Spleen (tissue), 11 donors: ENCODE measurements around the gene ARL13B. TPM values are rescaled to one million over a fixed set of nuclear protein-coding genes. Genes with fewer than 3 reads are reported as not detected.
"Not testable (repeated sequence)": the region's sequence is repeated elsewhere in the genome, so short reads cannot be mapped to it uniquely, and the experiment has no call there.

Experiments
- DNase-seq: peaks from one replicate; pipeline ENCODE4 v3.0.0-alpha.2; 2020
- H3K27ac ChIP-seq, 8 donors: fragments of 200-600 bp; sonication (generic) in 7 of 8; 1 replicate in 4 of 8; 2 replicates in 4 of 8; pipeline versions ENCODE4 v1.5.0 to v1.8.0; 2016 to 2021; ENCODE audit warnings: inconsistent platforms in 4 of 8, mild to moderate bottlenecking in 4 of 8, moderate library complexity in 1 of 8
- H3K27me3 ChIP-seq, 7 donors: fragments of 200-600 bp; sonication (generic) in 6 of 7; replicated peaks in 1 of 7; 1 replicate in 4 of 7; 2 replicates in 3 of 7; pipeline versions ENCODE4 v1.5.0 to v1.8.0; 2016 to 2021; ENCODE audit warnings: inconsistent platforms in 3 of 7, mild to moderate bottlenecking in 1 of 7
- H3K36me3 ChIP-seq, 6 donors: fragments of 200-600 bp; sonication (generic) in 5 of 6; 1 replicate in 4 of 6; 2 replicates in 2 of 6; pipeline versions ENCODE4 v1.5.0 to v1.8.0; 2016 to 2021; ENCODE audit warnings: inconsistent platforms in 2 of 6
- H3K4me1 ChIP-seq, 6 donors: fragments of 200-600 bp; sonication (generic) in 5 of 6; 1 replicate in 3 of 6; 2 replicates in 3 of 6; pipeline versions ENCODE4 v1.5.0 to v1.8.0; 2016 to 2021; ENCODE audit warnings: inconsistent platforms in 3 of 6
- H3K4me3 ChIP-seq, 8 donors: fragments of 200-600 bp; sonication (generic) in 7 of 8; 1 replicate in 4 of 8; 2 replicates in 4 of 8; pipeline versions ENCODE4 v1.5.0 to v1.8.0; 2016 to 2021; ENCODE audit warnings: inconsistent platforms in 4 of 8, mild to moderate bottlenecking in 4 of 8, moderate library complexity in 2 of 8
- H3K9me3 ChIP-seq, 8 donors: fragments of 200-600 bp; sonication (generic) in 7 of 8; 1 replicate in 4 of 8; 2 replicates in 4 of 8; pipeline versions ENCODE4 v1.5.0 to v1.8.0; 2016 to 2021; ENCODE audit warnings: inconsistent platforms in 4 of 8
- CTCF ChIP-seq, 11 experiments: fragments of 200-600 bp in 7 of 11; fragments of 450-650 bp in 4 of 11; sonication (generic) in 4 of 11; IDR thresholded peaks in 8 of 11; conservative IDR thresholded peaks in 3 of 11; 1 replicate in 7 of 11; 2 replicates in 4 of 11; pipeline versions ENCODE4 v1.4.0 to v1.8.0; 2016 to 2021; ENCODE audit warnings: antibody characterized with exemption in 11 of 11, inconsistent platforms in 4 of 11, mild to moderate bottlenecking in 1 of 11
- POLR2A ChIP-seq, 3 donors: fragments of 450-650 bp; IDR thresholded peaks; one replicate each; pipeline ENCODE4 v1.5.1; 2017; ENCODE audit warnings: antibody characterized with exemption in 3 of 3, mild to moderate bottlenecking in 1 of 3
- POLR2AphosphoS5 ChIP-seq, 3 donors: sonication (generic); formaldehyde crosslinking; IDR thresholded peaks; one replicate each; pipeline ENCODE4 v1.5.1; 2017; ENCODE audit warnings: antibody characterized with exemption in 3 of 3
- WGBS, 5 donors: extraction: QIAGEN DNeasy Blood & Tissue Kit in 3 of 5; methylation state at CpG; one replicate each; pipeline versions ENCODE4 v1.1.5 to v1.1.7; 2013 to 2018; 5-methylcytosine and 5-hydroxymethylcytosine counted together
- intact Hi-C: fragments of 100-400 bp; cut with DNase I; formaldehyde crosslinking; loops from one replicate; pipeline ENCODE4 v1.15.0; 2023; ENCODE audit warnings: low total_unique reads
- polyA plus RNA-seq, 3 donors: library from polyadenylated mRNA; stranded (reverse); fragments of 200-250 nt; gene quantifications; one replicate each; pipeline ENCODE4 v1.2.1, GENCODE V29; 2013
- total RNA-seq, 7 donors: library from RNA; depleted of rRNA in 3 of 7; stranded (reverse); fragments of >200 nt in 3 of 7; fragmentation: NEBNext Ultra II Directional in 4 of 7; extraction: Animal tissue kit (Norgen Biotek cat#: 25700) in 4 of 7; gene quantifications; one replicate each; pipeline versions ENCODE4 v1.1.0 to v1.2.1, GENCODE V29; 2016 to 2021
- donor health status: healthy with polysubstance abuse.
- donor health status: DM: no; HTN: no; CAD: no; lungs with moderate emphysema.
- donor health status: DM: no; HTN: no; CAD: no.
- donor health status: Bipolar disorder and iron deficiency.
- donor health status: healthy.
- donor health status: DM: no; HTN: no; CAD: no.
- donor health status: DM: yes; HTN: yes; CAD: no.

The ARL13B gene
- total and polyA plus RNA-seq, 10 donors: 3.0 to 15.7 (median 9.5) TPM

- intact Hi-C loops: no loop called here
- 91 to 96% (median 91%) methylated on average over 6 of the region's 6 CpGs for WGBS, 5 donors
Measured at GRCh38 chr3:94070341-94070911, 90.5 kb downstream of the ARL13B start.

GRCh38 chr3:94071713-94072284 lies 91.8 kb downstream of the ARL13B start:
- TF ChIP-seq POLR2A (IDR thresholded peaks at IDR 0.05): no peak
- TF ChIP-seq POLR2AphosphoS5 (IDR thresholded peaks at IDR 0.05): no peak
- no peak for TF ChIP-seq CTCF (IDR thresholded peaks at IDR 0.05 in 8 of 11, conservative IDR thresholded peaks at IDR 0.05 in 3 of 11)
- Histone ChIP-seq H3K27me3 (no peaks in the 10 kb centered on the region), H3K4me3 (no peak overlapping the region), H3K4me1 (peaks cover 0 to 48% (median 19%) of the 10 kb centered on the region in 6 donors), H3K36me3 (peaks cover 0 to 54% (median 12%) of the 10 kb centered on the region in 6 donors), H3K27ac (no peak overlapping the region), H3K9me3 (peaks cover 0 to 4% (median 0%) of the 10 kb centered on the region in 8 donors)
- DNase-seq: no peak
- intact Hi-C loops: no loop called here
- WGBS, 5 donors: 85 to 94% (median 87%) methylated on average over 4 of the region's 4 CpGs

More at GRCh38 chr3:94070341-94070911, 90.5 kb downstream of the ARL13B start:
- Histone ChIP-seq H3K27me3 (no peaks in the 10 kb centered on the region), H3K4me3 (no peak overlapping the region), H3K4me1 (peaks cover 6 to 62% (median 32%) of the 10 kb centered on the region in 6 donors), H3K27ac (no peak overlapping the region), H3K9me3 (peaks cover 0 to 4% (median 0%) of the 10 kb centered on the region in 8 donors), H3K36me3 (peaks cover 0 to 48% (median 7%) of the 10 kb centered on the region in 6 donors)
- no peak for DNase-seq
- TF ChIP-seq POLR2AphosphoS5 (IDR thresholded peaks at IDR 0.05) (no peak), CTCF (IDR thresholded peaks at IDR 0.05 in 8 of 11, conservative IDR thresholded peaks at IDR 0.05 in 3 of 11) (no peak), POLR2A (IDR thresholded peaks at IDR 0.05) (no peak)

GRCh38 chr3:94076055-94076454 lies 96.1 kb downstream of the ARL13B start:
- peaks cover 0 to 48% (median 6%) of the 10 kb centered on the region in 6 donors for H3K36me3 ChIP-seq
- peaks cover 0 to 45% (median 14%) of the 10 kb centered on the region in 6 donors for H3K4me1 ChIP-seq
- H3K9me3 ChIP-seq: peaks cover 0 to 4% (median 0%) of the 10 kb centered on the region in 8 donors
- TF ChIP-seq POLR2AphosphoS5 (IDR thresholded peaks at IDR 0.05) (no peak), POLR2A (IDR thresholded peaks at IDR 0.05) (no peak), CTCF (IDR thresholded peaks at IDR 0.05 in 8 of 11, conservative IDR thresholded peaks at IDR 0.05 in 3 of 11) (no peak)
- intact Hi-C loops: no loop called here
- H3K4me3 ChIP-seq: no peak overlapping the region
- DNase-seq: no peak
- WGBS, 5 donors: 91 to 100% (median 98%) methylated on average over 3 of the region's 3 CpGs
- H3K27me3 ChIP-seq: no peaks in the 10 kb centered on the region
- no peak overlapping the region for H3K27ac ChIP-seq

GRCh38 chr3:94080552-94080951 lies 100.6 kb downstream of the ARL13B start:
- Histone ChIP-seq H3K36me3 (peaks cover 0 to 64% (median 12%) of the 10 kb centered on the region in 6 donors), H3K4me1 (peaks cover 0 to 28% (median 7%) of the 10 kb centered on the region in 6 donors)
- H3K27me3 ChIP-seq, H3K27ac ChIP-seq, DNase-seq, intact Hi-C loops, H3K9me3 ChIP-seq, H3K4me3 ChIP-seq: not testable (repeated sequence)
- WGBS, 5 donors: 84 to 100% (median 85%) methylated on average over 3 to 5 of the region's 5 CpGs
